Effector memory CD8-positive, alpha-beta T cell (primary cell): ENCODE data around the gene PEG3.

Source experiments
- ATAC-seq: fragments of 150-1000 bp; cut with Tn5 transposase; replicated peaks from 2 replicates; pipeline ENCODE4 v1.10.0; 2021; ENCODE audit warnings: mild to moderate bottlenecking, moderate library complexity
- DNase-seq, 3 experiments: peaks; one replicate each; pipeline ENCODE4 v3.0.0; 2021
- H3K27ac Mint-ChIP-seq, 2 donors: one replicate each; pipeline ENCODE4 v1.8.0; 2022; ENCODE audit warnings: mild to moderate bottlenecking in 2 of 2, mixed read lengths in 2 of 2, moderate library complexity in 2 of 2
- H3K27me3 Mint-ChIP-seq, 2 donors: one replicate each; pipeline ENCODE4 v1.8.0; 2022; ENCODE audit warnings: mixed read lengths in 2 of 2
- H3K36me3 Mint-ChIP-seq: one replicate; pipeline ENCODE4 v1.8.0; 2022; ENCODE audit warnings: mild to moderate bottlenecking, moderate library complexity, mixed read lengths; ENCODE audit not compliant: insufficient read depth
- H3K4me1 Mint-ChIP-seq, 2 donors: one replicate each; pipeline ENCODE4 v1.8.0; 2022; ENCODE audit warnings: low read depth in 2 of 2, mixed read lengths in 2 of 2
- H3K4me3 Mint-ChIP-seq, 2 donors: one replicate each; pipeline ENCODE4 v1.8.0; 2022; ENCODE audit warnings: mild to moderate bottlenecking in 2 of 2, mixed read lengths in 2 of 2, moderate library complexity in 2 of 2
- H3K9me3 Mint-ChIP-seq, 2 donors: one replicate each; pipeline ENCODE4 v1.8.0; 2022; ENCODE audit warnings: mixed read lengths in 2 of 2

PEG3 gene

DNA sequence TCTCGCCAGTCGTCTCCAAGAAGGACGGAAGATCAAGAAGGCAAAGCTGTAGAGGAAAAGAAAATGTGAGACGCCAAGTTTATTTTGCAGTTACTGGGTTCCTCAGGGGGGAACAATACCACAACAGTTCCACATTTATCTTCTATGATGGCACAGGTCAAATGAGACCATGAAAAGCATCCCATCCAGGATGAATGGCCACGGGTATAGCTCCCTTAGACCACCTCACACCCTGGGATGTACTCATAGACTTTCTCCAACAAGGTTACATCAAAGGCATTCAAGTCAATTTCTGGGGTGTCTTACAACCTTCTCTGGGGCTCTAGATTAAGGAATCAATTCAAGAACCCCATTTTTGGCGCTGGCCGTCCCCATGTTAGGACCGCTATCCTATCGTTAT is 4.5 kb downstream of the PEG3 start:
- Mint-ChIP-seq H3K9me3 (peaks cover 19 to 30% of the 10 kb centered on the region in 2 donors), H3K4me1 (peaks cover 0 to 4% of the 10 kb centered on the region in 2 donors), H3K27me3 (peaks cover 10 to 12% of the 10 kb centered on the region in 2 donors), H3K27ac (no peak overlapping the region), H3K36me3 (no peaks in the 10 kb centered on the region), H3K4me3 (no peak overlapping the region)
- ATAC-seq (no peak), DNase-seq (no peak)

- no peak for DNase-seq
- no peak overlapping the region for H3K4me3 Mint-ChIP-seq
- H3K9me3 Mint-ChIP-seq: peaks cover 17 to 30% of the 10 kb centered on the region in 2 donors
- H3K36me3 Mint-ChIP-seq: no peaks in the 10 kb centered on the region
- no peak overlapping the region for H3K27ac Mint-ChIP-seq
- H3K27me3 Mint-ChIP-seq: peaks cover 8 to 10% of the 10 kb centered on the region in 2 donors
- ATAC-seq: no peak
- H3K4me1 Mint-ChIP-seq: peaks cover 0 to 4% of the 10 kb centered on the region in 2 donors
Observed at GRCh38 chr19:56835401-56835800, 5.1 kb downstream of the PEG3 start.

- no peak for DNase-seq
- no peak overlapping the region for H3K4me3 Mint-ChIP-seq
- peaks cover 8 to 10% of the 10 kb centered on the region in 2 donors for H3K27me3 Mint-ChIP-seq
- no peak for ATAC-seq
- H3K4me1 Mint-ChIP-seq: peaks cover 0 to 4% of the 10 kb centered on the region in 2 donors
- no peak overlapping the region for H3K27ac Mint-ChIP-seq
- H3K36me3 Mint-ChIP-seq: no peaks in the 10 kb centered on the region
- peaks cover 17 to 30% of the 10 kb centered on the region in 2 donors for H3K9me3 Mint-ChIP-seq
Observed at GRCh38 chr19:56834564-56835375, 5.8 kb downstream of the PEG3 start.

- H3K27ac Mint-ChIP-seq: no peak overlapping the region
- no peak overlapping the region for H3K4me3 Mint-ChIP-seq
- DNase-seq (no peak), ATAC-seq (no peak)
- peaks cover 15 to 33% of the 10 kb centered on the region in 2 donors for H3K9me3 Mint-ChIP-seq
- no peaks in the 10 kb centered on the region for H3K4me1 Mint-ChIP-seq
- peaks cover 3 to 4% of the 10 kb centered on the region in 2 donors for H3K27me3 Mint-ChIP-seq
- H3K36me3 Mint-ChIP-seq: no peaks in the 10 kb centered on the region
Observed at GRCh38 chr19:56832352-56832928, 8.1 kb downstream of the PEG3 start.

DNA sequence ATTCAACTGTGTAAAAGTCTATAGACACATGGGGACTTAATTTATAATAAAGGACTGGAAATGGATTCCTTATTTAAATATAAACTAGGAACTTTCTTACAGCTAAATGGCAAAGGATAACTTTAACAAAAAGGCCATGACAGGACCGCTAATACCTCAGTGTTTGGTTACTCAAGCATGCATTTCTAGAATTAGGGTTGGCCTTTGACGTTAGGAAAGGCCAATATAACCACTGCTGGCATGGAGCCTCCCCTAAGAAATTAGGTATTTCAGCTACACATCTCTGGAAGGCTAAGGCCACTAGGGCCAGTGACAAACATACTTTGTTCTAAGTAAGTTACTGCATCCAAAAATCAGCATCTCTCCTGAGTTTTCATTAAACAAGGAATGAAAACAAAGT is 9.3 kb downstream of the PEG3 start:
- ATAC-seq (no peak), DNase-seq (no peak)
- no peak overlapping the region for H3K27ac Mint-ChIP-seq
- peaks cover 11 to 33% of the 10 kb centered on the region in 2 donors for H3K9me3 Mint-ChIP-seq
- no peaks in the 10 kb centered on the region for H3K27me3 Mint-ChIP-seq
- H3K36me3 Mint-ChIP-seq: no peaks in the 10 kb centered on the region
- no peaks in the 10 kb centered on the region for H3K4me1 Mint-ChIP-seq
- no peak overlapping the region for H3K4me3 Mint-ChIP-seq

GRCh38 chr19:56829596-56829995 is 10.9 kb downstream of the PEG3 start:
- Mint-ChIP-seq H3K9me3 (peaks cover 3 to 21% of the 10 kb centered on the region in 2 donors), H3K36me3 (no peaks in the 10 kb centered on the region), H3K4me3 (no peak overlapping the region), H3K27me3 (no peaks in the 10 kb centered on the region), H3K27ac (no peak overlapping the region), H3K4me1 (no peaks in the 10 kb centered on the region)
- DNase-seq (no peak), ATAC-seq (no peak)

DNA sequence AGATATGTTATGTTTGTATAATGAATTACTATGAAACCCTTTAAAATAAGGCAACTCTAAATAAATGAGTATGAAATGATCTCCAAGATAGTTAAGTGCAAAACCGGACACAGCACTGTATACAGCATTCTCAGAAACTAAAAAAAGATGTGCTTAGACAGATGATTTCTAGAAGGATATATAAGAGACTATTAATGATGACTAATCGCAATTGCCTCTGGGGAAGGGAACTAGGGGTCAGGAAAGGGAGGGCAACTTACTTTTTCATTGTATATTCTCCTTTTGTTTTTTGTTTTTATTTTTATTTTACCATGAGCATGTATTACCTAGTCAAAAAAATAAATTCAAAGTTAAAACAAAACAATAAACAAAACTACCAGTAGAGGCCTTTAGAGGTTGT is 12.8 kb downstream of the PEG3 start:
- DNase-seq (no peak), ATAC-seq (no peak)
- Mint-ChIP-seq H3K4me1 (no peaks in the 10 kb centered on the region), H3K9me3 (peaks cover 4 to 17% of the 10 kb centered on the region in 2 donors), H3K36me3 (no peaks in the 10 kb centered on the region), H3K27me3 (no peaks in the 10 kb centered on the region), H3K4me3 (no peak overlapping the region), H3K27ac (no peak overlapping the region)

DNA sequence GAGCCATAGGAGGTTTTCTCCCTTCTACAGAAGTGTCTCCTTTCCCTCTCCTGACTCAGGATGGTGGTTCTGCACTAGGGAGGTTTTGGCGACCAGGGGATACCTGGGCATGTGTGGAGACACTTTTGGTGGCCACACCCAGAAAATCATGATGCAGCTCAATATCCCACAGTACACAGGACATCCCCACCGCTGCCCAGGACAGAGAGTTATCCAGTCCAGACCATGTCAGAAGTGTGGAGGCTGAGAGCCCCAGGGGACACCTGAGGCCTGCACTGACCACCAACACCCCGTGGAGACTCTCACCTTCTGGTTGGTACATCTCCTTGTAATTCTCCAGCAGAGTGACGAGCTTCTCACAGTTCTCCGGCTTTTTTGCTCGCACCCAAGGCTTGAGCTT is 16.6 kb downstream of the PEG3 start:
- Mint-ChIP-seq H3K27me3 (no peaks in the 10 kb centered on the region), H3K27ac (no peak overlapping the region), H3K4me1 (no peaks in the 10 kb centered on the region), H3K4me3 (no peak overlapping the region), H3K9me3 (peaks cover 6 to 28% of the 10 kb centered on the region in 2 donors), H3K36me3 (no peaks in the 10 kb centered on the region)
- ATAC-seq (no peak), DNase-seq (no peak)

DNA sequence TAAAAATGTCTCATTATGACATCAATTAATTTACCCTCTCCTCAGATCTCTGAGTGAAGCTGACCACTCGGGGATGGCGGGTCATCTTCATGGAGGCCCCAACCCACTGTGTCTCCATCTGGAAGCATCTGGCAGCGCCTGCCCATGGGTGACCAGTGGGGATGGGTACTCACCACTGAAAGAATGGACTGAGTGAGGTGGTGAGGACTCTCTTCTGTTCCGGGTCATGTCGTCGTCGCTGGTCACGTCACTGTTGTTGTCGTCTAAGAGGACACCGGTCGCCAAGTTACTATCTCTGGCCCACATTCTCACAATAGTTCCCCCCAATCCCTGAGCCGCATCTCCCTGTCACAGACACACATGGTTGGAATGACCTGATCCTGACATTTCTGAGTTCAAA is 17.1 kb downstream of the PEG3 start:
- no peaks in the 10 kb centered on the region for H3K36me3 Mint-ChIP-seq
- no peak overlapping the region for H3K27ac Mint-ChIP-seq
- no peak overlapping the region for H3K4me3 Mint-ChIP-seq
- H3K9me3 Mint-ChIP-seq: peaks cover 9 to 30% of the 10 kb centered on the region in 2 donors
- H3K4me1 Mint-ChIP-seq: no peaks in the 10 kb centered on the region
- DNase-seq (no peak), ATAC-seq (no peak)
- no peaks in the 10 kb centered on the region for H3K27me3 Mint-ChIP-seq

GRCh38 chr19:56822755-56823154 is 17.8 kb downstream of the PEG3 start:
- Mint-ChIP-seq H3K4me1 (no peaks in the 10 kb centered on the region), H3K4me3 (no peak overlapping the region), H3K36me3 (no peaks in the 10 kb centered on the region), H3K9me3 (peaks cover 10 to 24% of the 10 kb centered on the region in 2 donors), H3K27me3 (no peaks in the 10 kb centered on the region), H3K27ac (no peak overlapping the region)
- DNase-seq (no peak), ATAC-seq (no peak)

GRCh38 chr19:56821675-56822074 is 18.9 kb downstream of the PEG3 start:
- H3K4me3 Mint-ChIP-seq: no peak overlapping the region
- H3K27me3 Mint-ChIP-seq: no peaks in the 10 kb centered on the region
- no peaks in the 10 kb centered on the region for H3K4me1 Mint-ChIP-seq
- H3K36me3 Mint-ChIP-seq: no peaks in the 10 kb centered on the region
- H3K9me3 Mint-ChIP-seq: peaks cover 10 to 33% of the 10 kb centered on the region in 2 donors
- H3K27ac Mint-ChIP-seq: no peak overlapping the region
- no peak for DNase-seq
- no peak for ATAC-seq

DNA sequence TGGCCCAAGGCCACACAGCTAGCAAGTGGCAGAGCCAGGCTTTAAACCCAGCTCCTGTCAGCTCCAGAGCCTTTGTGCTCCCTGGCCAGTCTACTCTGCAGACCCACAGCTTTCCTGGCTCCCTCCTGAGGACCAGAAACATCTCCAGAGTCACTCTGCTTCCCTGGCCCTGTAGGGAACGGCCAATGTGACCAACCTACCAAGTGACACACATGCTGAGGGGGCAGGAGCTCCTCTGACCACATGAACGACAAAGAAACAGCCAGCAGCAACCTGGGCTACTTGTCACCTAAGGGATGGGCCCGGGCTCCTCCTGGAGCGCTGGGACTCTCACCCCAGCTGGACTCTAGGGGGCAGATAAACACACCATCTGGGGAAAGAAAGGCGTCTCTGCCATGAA is 19.3 kb downstream of the PEG3 start:
- ATAC-seq (no peak), DNase-seq (no peak)
- Mint-ChIP-seq H3K27ac (no peak overlapping the region), H3K4me3 (no peak overlapping the region), H3K27me3 (no peaks in the 10 kb centered on the region), H3K4me1 (no peaks in the 10 kb centered on the region), H3K36me3 (no peaks in the 10 kb centered on the region), H3K9me3 (peaks cover 10 to 30% of the 10 kb centered on the region in 2 donors)

DNA sequence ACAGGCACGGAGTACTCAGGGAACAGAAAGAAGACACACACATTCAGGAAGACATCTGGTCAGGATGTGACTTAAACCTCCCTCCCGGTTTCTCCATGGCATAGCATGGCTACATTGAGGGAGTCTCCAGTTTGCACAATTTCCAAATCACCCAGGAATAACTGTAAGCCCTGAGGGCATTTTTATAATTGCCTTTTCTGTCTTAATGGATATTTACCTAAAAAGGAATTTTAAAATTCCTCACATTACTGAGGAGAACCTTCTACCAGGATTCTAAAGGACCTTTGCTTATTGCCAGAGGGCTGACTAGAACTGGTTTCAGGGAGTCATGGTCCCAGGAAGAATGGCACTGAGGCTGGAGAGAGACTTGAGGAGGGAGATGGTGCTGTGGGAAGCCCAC is 21.4 kb downstream of the PEG3 start:
- Mint-ChIP-seq H3K36me3 (no peaks in the 10 kb centered on the region), H3K9me3 (peaks cover 12 to 28% of the 10 kb centered on the region in 2 donors), H3K4me3 (no peak overlapping the region), H3K27me3 (no peaks in the 10 kb centered on the region), H3K4me1 (no peaks in the 10 kb centered on the region), H3K27ac (no peak overlapping the region)
- DNase-seq (no peak), ATAC-seq (no peak)

GRCh38 chr19:56814656-56815055 is 25.9 kb downstream of the PEG3 start:
- DNase-seq (no peak), ATAC-seq (no peak)
- peaks cover 13 to 36% of the 10 kb centered on the region in 2 donors for H3K9me3 Mint-ChIP-seq
- no peak overlapping the region for H3K4me3 Mint-ChIP-seq
- H3K36me3 Mint-ChIP-seq: no peaks in the 10 kb centered on the region
- no peaks in the 10 kb centered on the region for H3K4me1 Mint-ChIP-seq
- H3K27me3 Mint-ChIP-seq: no peaks in the 10 kb centered on the region
- H3K27ac Mint-ChIP-seq: no peak overlapping the region
